A549 (cell line): ENCODE data around the gene PTGR3. TPM values are rescaled to one million over a fixed set of nuclear protein-coding genes. Genes with fewer than 3 reads are reported as not detected.

ENCODE experiments used
- ATAC-seq, 2 experiments: fragments of 200-7000 bp in 1 of 2; fragments of >200 bp in 1 of 2; cut with Nextera tagmentation in 1 of 2; cut with Tn5 transposase in 1 of 2; 3 replicates each; pipeline versions ENCODE4 v1.8.0 to v1.9.1; 2018 to 2020; ENCODE audit warnings: mild to moderate bottlenecking in 1 of 2, moderate library complexity in 1 of 2
- CTCF ChIA-PET: fragments of 300-600 bp; sonication (Branson Sonifier 250); formaldehyde crosslinking; extraction: SDS; loops from one replicate; lab custom pipeline; 2021; ENCODE audit warnings: antibody characterized with exemption, inconsistent platforms; lab: Yijun Ruan, JAX
- POLR2A ChIA-PET: fragments of 350-600 bp; formaldehyde crosslinking; extraction: SDS; loops from one replicate; lab custom pipeline; 2021; ENCODE audit warnings: antibody characterized with exemption, inconsistent platforms; lab: Yijun Ruan, JAX
- DNase-seq, 2 experiments: peaks; one replicate each; pipeline versions ENCODE4 v3.0.0 to v3.0.0-alpha.2; 2011 to 2016; ENCODE audit warnings: low read depth in 1 of 2, low spot score in 1 of 2
- FAIRE-seq: peaks from 2 replicates; lab custom pipeline; 2011; peaks lifted over from hg19 to GRCh38; lab: Jason Lieb, UNC
- H3K27ac ChIP-seq, 2 experiments: fragments of >200 bp; sonication (Bioruptor Twin); formaldehyde crosslinking; 3 replicates each; pipeline ENCODE4 v1.5.1; 2016 to 2017
- H3K4me1 ChIP-seq: fragments of >200 bp; sonication (Bioruptor Twin); formaldehyde crosslinking; 3 replicates; pipeline ENCODE4 v1.6.1; 2016
- H3K4me2 ChIP-seq: fragments of >200 bp; sonication (Bioruptor Twin); formaldehyde crosslinking; 3 replicates; pipeline ENCODE4 v1.6.1; 2016
- H3K4me3 ChIP-seq: fragments of >200 bp; sonication (Bioruptor Twin); formaldehyde crosslinking; 3 replicates; pipeline ENCODE4 v1.5.1; 2016
- H3K9me3 ChIP-seq: fragments of >200 bp; sonication (Bioruptor Twin); formaldehyde crosslinking; 3 replicates; pipeline ENCODE4 v1.6.1; 2016
- BHLHE40 ChIP-seq: IDR thresholded peaks from 2 replicates; pipeline ENCODE4 v1.6.1; 2012; ENCODE audit warnings: low read depth, low read length, inconsistent platforms
- CHD2 ChIP-seq: fragments of 150-350 bp; IDR thresholded peaks from 2 replicates; pipeline ENCODE4 v1.6.1; 2014; ENCODE audit warnings: low read length; ENCODE audit not compliant: partially characterized antibody
- CHD4 ChIP-seq: fragments of 200-600 bp; sonication (generic); IDR thresholded peaks from 2 replicates; pipeline ENCODE4 v1.6.1; 2016; ENCODE audit warnings: antibody characterized with exemption, mild to moderate bottlenecking, borderline replicate concordance
- ESRRA ChIP-seq: fragments of 150-350 bp; IDR thresholded peaks from 2 replicates; pipeline ENCODE4 v1.6.1; 2014; ENCODE audit warnings: mild to moderate bottlenecking, low read length, borderline replicate concordance
- FOXS1 ChIP-seq: fragments of 250-450 bp; sonication (Bioruptor Pico); IDR thresholded peaks from 2 replicates; pipeline ENCODE4 v1.5.0; 2020; ENCODE audit warnings: mild to moderate bottlenecking, moderate library complexity
- HDAC2 ChIP-seq: fragments of 200-600 bp; sonication (generic); IDR thresholded peaks from 2 replicates; pipeline ENCODE4 v1.6.1; 2016
- HMGXB4 ChIP-seq: fragments of 250-450 bp; sonication (Bioruptor Pico); IDR thresholded peaks from 2 replicates; pipeline ENCODE4 v1.5.0; 2021; ENCODE audit warnings: mild to moderate bottlenecking, moderate library complexity, borderline replicate concordance
- HOXA7 ChIP-seq: fragments of 250-450 bp; sonication (Bioruptor Pico); IDR thresholded peaks from 2 replicates; pipeline ENCODE4 v1.5.0; 2020; ENCODE audit warnings: mild to moderate bottlenecking, moderate library complexity
- KDM5A ChIP-seq: fragments of 200-600 bp; sonication (generic); IDR thresholded peaks from 2 replicates; pipeline ENCODE4 v1.6.1; 2016; ENCODE audit warnings: antibody characterized with exemption, mild to moderate bottlenecking
- MAX ChIP-seq: IDR thresholded peaks from 2 replicates; pipeline ENCODE4 v1.6.1; 2012
- MYC ChIP-seq: IDR thresholded peaks from 2 replicates; pipeline ENCODE4 v1.6.1; 2012; ENCODE audit warnings: mild to moderate bottlenecking, inconsistent platforms, low read length, improper control_type of control experiment, borderline replicate concordance
- PBX3 ChIP-seq: IDR thresholded peaks from 2 replicates; pipeline ENCODE4 v1.6.1; 2012
- PHF8 ChIP-seq: fragments of 200-600 bp; sonication (generic); IDR thresholded peaks from 2 replicates; pipeline ENCODE4 v1.6.1; 2016; ENCODE audit warnings: low read depth, mild to moderate bottlenecking, antibody characterized with exemption, moderate library complexity, borderline replicate concordance
- POLR2A ChIP-seq: IDR thresholded peaks from 2 replicates; pipeline ENCODE4 v1.6.1; 2012; ENCODE audit warnings: mild to moderate bottlenecking, low read length
- RNF2 ChIP-seq: fragments of 200-600 bp; sonication (generic); IDR thresholded peaks from 2 replicates; pipeline ENCODE4 v1.6.1; 2016; ENCODE audit warnings: low read depth, mild to moderate bottlenecking, antibody characterized with exemption, moderate library complexity, borderline replicate concordance
- ZC3H11A ChIP-seq: fragments of 450-650 bp; IDR thresholded peaks from 2 replicates; pipeline ENCODE4 v1.6.1; 2014; ENCODE audit warnings: antibody characterized with exemption, mild to moderate bottlenecking
- ZSCAN20 ChIP-seq: fragments of 250-450 bp; sonication (Bioruptor Pico); IDR thresholded peaks from 2 replicates; pipeline ENCODE4 v1.8.0; 2022; ENCODE audit warnings: mild to moderate bottlenecking, moderate library complexity
- WGBS: methylation state at CpG from one replicate; pipeline ENCODE4 v1.1.6; 2017; ENCODE audit errors: missing lambda C conversion rate; 5-methylcytosine and 5-hydroxymethylcytosine counted together
- polyA plus RNA-seq, 4 experiments: library from polyadenylated mRNA; depleted of rRNA in 3 of 4; stranded (reverse); fragments of >200 nt; fragmentation: RNase III in 1 of 4; extraction: RNeasy Plus Mini Kit Qiagen cat#74134 plus additional on column Dnase treatment in 1 of 4; gene quantifications; 2 replicates in 3 of 4; 3 replicates in 1 of 4; pipeline ENCODE4 v1.2.3, GENCODE V29; 2011 to 2017

The PTGR3 gene
- polyA plus RNA-seq, 2 of the 4 experiments (the other 2 are of a cell fraction) = 7.2 to 18.5 TPM

GRCh38 chr18:75241705-75242104 lies 32.8 kb upstream of the PTGR3 start:
- 88% methylated on average over 1 of the region's 1 CpG for WGBS
- Histone ChIP-seq H3K9me3 (no peaks in the 10 kb centered on the region), H3K27ac (no peak overlapping the region), H3K4me1 (no peaks in the 10 kb centered on the region), H3K4me2 (no peak overlapping the region), H3K4me3 (no peak overlapping the region)
- DNase-seq (no peak), ATAC-seq (no peak), FAIRE-seq (no peak)
- POLR2A ChIA-PET = no interaction called here
- CTCF ChIA-PET = no interaction called here
- TF ChIP-seq HDAC2 (no peak), MAX (no peak), ZSCAN20 (CRISPR knock-in tag) (no peak)

GRCh38 chr18:75240433-75240832 lies 31.5 kb upstream of the PTGR3 start:
- no peak overlapping the region for H3K4me2 ChIP-seq
- H3K9me3 ChIP-seq = no peaks in the 10 kb centered on the region
- CTCF ChIA-PET = interaction anchor here (0.7 kb wide), 1 partner anchor 1123 kb away, joined by 3 read pairs; no protein-coding TSS in a partner anchor
- POLR2A ChIA-PET = no interaction called here
- WGBS = 95% methylated on average over 9 of the region's 10 CpGs
- no peak overlapping the region for H3K4me3 ChIP-seq
- H3K27ac ChIP-seq = no peak overlapping the region
- FAIRE-seq (no peak), ATAC-seq (no peak), DNase-seq (no peak)
- TF ChIP-seq RNF2 (no peak), PBX3 (no peak), ZC3H11A (no peak), HMGXB4 (CRISPR knock-in tag) (no peak), BHLHE40 (no peak), ESRRA (no peak), HDAC2 (no peak)
- H3K4me1 ChIP-seq = no peaks in the 10 kb centered on the region

- no peak for DNase-seq
- TF ChIP-seq HOXA7 (CRISPR knock-in tag) (no peak), CHD4 (no peak), MYC (no peak), FOXS1 (CRISPR knock-in tag) (no peak), RNF2 (no peak), HMGXB4 (CRISPR knock-in tag) (no peak), PHF8 (no peak), POLR2A (no peak), HDAC2 (no peak), CHD2 (no peak), PBX3 (no peak), KDM5A (no peak)
- TF ChIP-seq, all 56 proteins: peak for 0
- no peak overlapping the region for H3K4me3 ChIP-seq
- POLR2A ChIA-PET = no interaction called here
- CTCF ChIA-PET = no interaction called here
- no peak overlapping the region for H3K4me2 ChIP-seq
- H3K4me1 ChIP-seq = no peaks in the 10 kb centered on the region
- H3K9me3 ChIP-seq = no peaks in the 10 kb centered on the region
- WGBS = 84% methylated on average over 3 of the region's 10 CpGs
- FAIRE-seq (no peak), ATAC-seq (no peak)
- no peak overlapping the region for H3K27ac ChIP-seq
These were observed 29.8 kb upstream of the PTGR3 start for GRCh38 chr18:75238786-75239185.
